ENCODE results near the gene MYL11.

The MYL11 gene

GRCh38 chr16:30394592-30395154 lies 20.1 kb downstream of the MYL11 start:
- Histone ChIP-seq H3K9me3 (ENCODE audit: control insufficient read depth, low read length) (no peaks in the 10 kb centered on the region), H4K91ac (ENCODE audit: low read length) (peak overlapping the region; percentile 30), H3K36me3 (ENCODE audit: control insufficient read depth in 1 of 2, insufficient read depth in 2 of 2, low read depth in 1 of 2, low read length in 2 of 2) (peaks cover 13 to 22% of the 10 kb centered on the region in 2 experiments), H2BK12ac (ENCODE audit: low read length in 2 of 2) (no peak overlapping the region), H2AK5ac (ENCODE audit: low read length, severe bottlenecking) (peak overlapping the region; percentile 24), H3K4me2 (ENCODE audit: low read length, poor library complexity, severe bottlenecking) (peak overlapping the region; percentile 74), H4K8ac (ENCODE audit: low read length) (peak overlapping the region; percentile 83), H3K23ac (ENCODE audit: low read length in 2 of 2) (peak overlapping the region in 1 of 2 experiments; percentile 63), H3K27me3 (ENCODE audit: control insufficient read depth in 1 of 2, insufficient read depth in 1 of 2, low read length in 2 of 2) (no peaks in the 10 kb centered on the region), H3K4ac (ENCODE audit: low read depth in 1 of 2, low read length in 2 of 2) (peak overlapping the region; percentile 66 to 78), H3K4me3 (ENCODE audit: insufficient read depth in 1 of 2, low read depth in 1 of 2, low read length in 2 of 2) (peak overlapping the region; percentile 93 to 95), H2AFZ (ENCODE audit: low read depth, low read length) (peak overlapping the region; percentile 64), H3K14ac (ENCODE audit: low read length in 2 of 2) (peak overlapping the region in 1 of 2 experiments; percentile 72), H3K9ac (ENCODE audit: low read length) (peak overlapping the region; percentile 96), H3K4me1 (ENCODE audit: control insufficient read depth, insufficient read depth, low read depth, low read length) (peaks cover 13% of the 10 kb centered on the region), H2BK120ac (ENCODE audit: low read depth, low read length) (peak overlapping the region; percentile 50), H3K27ac (ENCODE audit: low read length, poor library complexity, severe bottlenecking) (peak overlapping the region; percentile 77), H2BK5ac (ENCODE audit: low read depth, low read length, poor library complexity, severe bottlenecking) (no peak overlapping the region), H2BK15ac (ENCODE audit: low read depth, poor library complexity, severe bottlenecking) (no peak overlapping the region), H3K79me1 (replicated peaks; ENCODE audit: low read length, poor library complexity, severe bottlenecking) (peaks cover 15% of the 10 kb centered on the region), H3K18ac (ENCODE audit: low read depth in 1 of 2, low read length in 2 of 2) (peak overlapping the region; percentile 72 to 95)
- 2% methylated on average over 21 of the region's 31 CpGs for WGBS
- DNase-seq = peak; percentile 80

- Histone ChIP-seq H4K8ac (ENCODE audit: low read length) (peak within 1 kb of the TSS; percentile 83), H2BK5ac (ENCODE audit: low read depth, low read length, poor library complexity, severe bottlenecking) (no peak within 1 kb of the TSS), H2AFZ (ENCODE audit: low read depth, low read length) (peak within 1 kb of the TSS; percentile 93), H3K27ac (ENCODE audit: low read length, poor library complexity, severe bottlenecking) (peak within 1 kb of the TSS; percentile 77), H3K9ac (ENCODE audit: low read length) (peak within 1 kb of the TSS; percentile 96), H3K4me1 (ENCODE audit: control insufficient read depth, insufficient read depth, low read depth, low read length) (peaks cover 18% of the 10 kb centered on the region), H3K36me3 (ENCODE audit: control insufficient read depth in 1 of 2, insufficient read depth in 2 of 2, low read depth in 1 of 2, low read length in 2 of 2) (peaks cover 13 to 22% of the 10 kb centered on the region in 2 experiments), H3K4ac (ENCODE audit: low read depth in 1 of 2, low read length in 2 of 2) (peak within 1 kb of the TSS; percentile 66 to 78), H3K9me3 (ENCODE audit: control insufficient read depth, low read length) (no peaks in the 10 kb centered on the region), H2BK120ac (ENCODE audit: low read depth, low read length) (peak within 1 kb of the TSS; percentile 50), H3K18ac (ENCODE audit: low read depth in 1 of 2, low read length in 2 of 2) (peak within 1 kb of the TSS; percentile 72 to 95), H3K4me2 (ENCODE audit: low read length, poor library complexity, severe bottlenecking) (peak within 1 kb of the TSS; percentile 97), H3K23ac (ENCODE audit: low read length in 2 of 2) (peak within 1 kb of the TSS in 1 of 2 experiments; percentile 95), H2BK15ac (ENCODE audit: low read depth, poor library complexity, severe bottlenecking) (peak within 1 kb of the TSS; percentile 58), H2BK12ac (ENCODE audit: low read length in 2 of 2) (peak within 1 kb of the TSS in 1 of 2 experiments; percentile 73), H3K4me3 (ENCODE audit: insufficient read depth in 1 of 2, low read depth in 1 of 2, low read length in 2 of 2) (peak within 1 kb of the TSS; percentile 93 to 95), H4K91ac (ENCODE audit: low read length) (peak within 1 kb of the TSS; percentile 53), H2AK5ac (ENCODE audit: low read length, severe bottlenecking) (peak within 1 kb of the TSS; percentile 24), H3K27me3 (ENCODE audit: control insufficient read depth in 1 of 2, insufficient read depth in 1 of 2, low read length in 2 of 2) (no peaks in the 10 kb centered on the region), H3K14ac (ENCODE audit: low read length in 2 of 2) (peak within 1 kb of the TSS in 1 of 2 experiments; percentile 92), H3K79me1 (replicated peaks; ENCODE audit: low read length, poor library complexity, severe bottlenecking) (peaks cover 15% of the 10 kb centered on the region)
- DNase-seq = peak; percentile 90
- under 1% methylated on average over 82 of the region's 103 CpGs for WGBS
Observed at GRCh38 chr16:30395155-30395991, 20.8 kb downstream of the MYL11 start, which contains the start of gene ZNF48. Gene ZNF48 (plus strand): TSS chr16:30395420. CDS start chr16:30395795, 375 bp downstream.

GRCh38 chr16:30395992-30396585 lies 21.5 kb downstream of the MYL11 start:
- Histone ChIP-seq H3K18ac (ENCODE audit: low read depth in 1 of 2, low read length in 2 of 2) (peak overlapping the region in 1 of 2 experiments; percentile 90), H4K91ac (ENCODE audit: low read length) (no peak overlapping the region), H3K27ac (ENCODE audit: low read length, poor library complexity, severe bottlenecking) (peak overlapping the region; percentile 42), H3K27me3 (ENCODE audit: control insufficient read depth in 1 of 2, insufficient read depth in 1 of 2, low read length in 2 of 2) (no peaks in the 10 kb centered on the region), H2BK120ac (ENCODE audit: low read depth, low read length) (no peak overlapping the region), H3K4me1 (ENCODE audit: control insufficient read depth, insufficient read depth, low read depth, low read length) (peaks cover 18% of the 10 kb centered on the region), H2AK5ac (ENCODE audit: low read length, severe bottlenecking) (no peak overlapping the region), H3K23ac (ENCODE audit: low read length in 2 of 2) (peak overlapping the region in 1 of 2 experiments; percentile 95), H2BK5ac (ENCODE audit: low read depth, low read length, poor library complexity, severe bottlenecking) (no peak overlapping the region), H3K4me2 (ENCODE audit: low read length, poor library complexity, severe bottlenecking) (peak overlapping the region; percentile 97), H3K79me1 (replicated peaks; ENCODE audit: low read length, poor library complexity, severe bottlenecking) (peaks cover 15% of the 10 kb centered on the region), H3K36me3 (ENCODE audit: control insufficient read depth in 1 of 2, insufficient read depth in 2 of 2, low read depth in 1 of 2, low read length in 2 of 2) (peaks cover 13 to 22% of the 10 kb centered on the region in 2 experiments), H3K4ac (ENCODE audit: low read depth in 1 of 2, low read length in 2 of 2) (peak overlapping the region in 1 of 2 experiments; percentile 71), H3K4me3 (ENCODE audit: insufficient read depth in 1 of 2, low read depth in 1 of 2, low read length in 2 of 2) (peak overlapping the region; percentile 93 to 95), H3K9ac (ENCODE audit: low read length) (peak overlapping the region; percentile 96), H3K14ac (ENCODE audit: low read length in 2 of 2) (peak overlapping the region in 1 of 2 experiments; percentile 92), H2BK15ac (ENCODE audit: low read depth, poor library complexity, severe bottlenecking) (no peak overlapping the region), H3K9me3 (ENCODE audit: control insufficient read depth, low read length) (no peaks in the 10 kb centered on the region), H2BK12ac (ENCODE audit: low read length in 2 of 2) (peak overlapping the region in 1 of 2 experiments; percentile 73), H4K8ac (ENCODE audit: low read length) (peak overlapping the region; percentile 73), H2AFZ (ENCODE audit: low read depth, low read length) (peak overlapping the region; percentile 93)
- 19% methylated on average over 12 of the region's 13 CpGs for WGBS
- DNase-seq = no peak
